NCI-H82 treated with DMSO at 0.1 percent for 48 hours (cell line): ENCODE results near the gene KXD1.
"Not testable (repeated sequence)": the region's sequence is repeated elsewhere in the genome, so short reads cannot be mapped to it uniquely, and the experiment has no call there.

ENCODE experiments used
- DNase-seq: peaks from one replicate; lab custom pipeline; 2025; ENCODE audit not compliant: unreplicated experiment; lab: John Stamatoyannopoulos, UW

Gene KXD1, protein sequence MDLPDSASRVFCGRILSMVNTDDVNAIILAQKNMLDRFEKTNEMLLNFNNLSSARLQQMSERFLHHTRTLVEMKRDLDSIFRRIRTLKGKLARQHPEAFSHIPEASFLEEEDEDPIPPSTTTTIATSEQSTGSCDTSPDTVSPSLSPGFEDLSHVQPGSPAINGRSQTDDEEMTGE

DNA sequence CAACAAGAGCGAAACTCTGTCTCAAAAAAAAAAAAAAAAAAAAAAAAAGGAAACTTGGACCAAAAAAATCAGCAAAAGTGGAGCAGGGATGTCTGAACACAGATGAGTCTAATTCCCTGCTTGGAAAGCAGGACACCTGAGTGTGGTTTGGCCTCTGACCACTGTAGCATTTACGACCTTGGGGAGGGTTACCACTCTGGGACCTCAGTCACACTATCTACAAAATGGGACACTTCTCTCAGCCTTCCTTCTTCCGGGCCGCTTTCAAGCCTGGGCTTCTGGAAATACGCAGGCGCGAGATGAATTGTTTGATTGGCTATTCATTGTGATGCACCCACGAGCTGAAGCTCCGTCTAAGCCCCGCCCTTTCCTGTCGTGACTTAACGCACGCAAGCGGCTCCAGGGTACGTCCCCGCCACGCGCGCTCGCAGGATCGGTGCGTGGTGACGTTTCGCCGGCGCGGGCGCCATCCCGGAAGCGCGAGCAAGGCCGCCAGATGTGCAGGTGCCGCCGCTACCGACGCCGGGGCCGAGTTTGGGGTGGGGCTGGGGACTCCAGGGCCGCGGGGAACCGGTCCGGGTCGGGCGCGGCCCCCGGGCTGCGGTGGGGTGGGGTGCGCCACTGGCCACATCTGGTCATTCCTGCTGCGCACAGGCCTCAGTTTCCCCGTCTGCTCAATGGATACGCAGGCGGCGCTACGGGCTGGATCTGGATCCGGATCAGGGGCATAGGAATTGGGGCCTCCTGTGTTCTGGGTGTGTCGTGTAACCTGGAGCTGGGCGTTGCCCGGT is at the start of gene KXD1:
Gene KXD1 (plus strand): TSS at position 460 of the 791 bp plus-strand sequence. CDS start 4,187 bp downstream, outside the sequence.
- DNase-seq: peak; percentile 99

DNA sequence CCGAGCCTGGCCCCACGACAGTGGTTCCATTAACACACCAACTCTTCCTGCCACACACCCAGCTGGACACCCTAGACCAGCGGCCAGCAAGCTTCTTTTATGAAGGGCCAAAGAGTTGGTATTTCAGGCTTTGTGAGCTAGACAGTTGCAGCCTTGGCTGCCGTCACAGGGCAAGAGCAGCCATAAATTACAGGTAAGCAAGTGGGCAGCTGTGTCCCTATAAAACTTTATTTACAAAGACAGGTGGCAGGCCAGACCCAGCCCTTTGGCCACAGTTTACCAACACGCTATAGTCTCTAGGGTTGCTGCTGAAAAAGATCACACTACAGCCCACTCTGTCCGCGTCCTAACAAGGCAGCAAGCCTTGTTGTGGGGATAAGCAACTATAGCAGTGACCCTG is 49.1 kb upstream of the KXD1 start:
- no peak for DNase-seq

DNA sequence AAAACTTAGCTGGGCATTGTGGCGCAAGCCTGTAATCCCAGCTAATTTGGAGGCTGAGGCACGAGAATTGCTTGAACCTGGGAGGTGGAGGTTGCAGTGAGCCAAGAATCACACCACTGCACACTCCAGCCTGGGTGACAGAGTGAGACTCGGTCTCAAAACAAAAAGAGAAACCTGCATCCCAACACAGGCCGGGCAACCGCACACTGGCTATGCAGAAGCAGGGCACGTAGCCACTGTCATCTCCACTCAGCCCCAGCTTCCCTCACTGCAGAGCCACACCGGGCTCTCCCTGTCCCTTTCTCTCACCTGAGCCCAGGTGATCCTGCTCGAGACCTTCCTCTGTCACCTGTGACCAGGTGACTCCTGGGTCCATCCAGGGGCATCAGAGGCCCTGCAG is 47.5 kb upstream of the KXD1 start:
- no peak for DNase-seq

DNA sequence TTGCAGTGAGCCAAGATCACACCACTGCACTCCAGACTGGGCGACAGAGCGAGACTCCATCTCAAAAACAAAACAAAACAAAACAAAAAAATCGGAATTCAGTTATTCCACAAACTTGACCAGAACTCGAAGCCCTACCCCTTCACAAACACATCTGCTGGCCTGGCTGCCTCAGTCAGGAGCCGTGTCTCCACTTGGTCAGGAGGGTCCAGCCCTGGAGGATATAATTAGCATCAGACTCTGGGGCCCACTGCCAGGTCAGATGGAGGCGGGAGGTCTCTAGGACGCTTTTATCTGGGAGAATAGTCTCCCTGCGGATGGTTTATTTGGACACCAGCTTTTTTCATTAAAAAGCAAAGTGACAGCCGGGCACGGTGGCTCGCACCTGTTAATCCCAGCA is 43.8 kb upstream of the KXD1 start:
- DNase-seq: no peak

DNA sequence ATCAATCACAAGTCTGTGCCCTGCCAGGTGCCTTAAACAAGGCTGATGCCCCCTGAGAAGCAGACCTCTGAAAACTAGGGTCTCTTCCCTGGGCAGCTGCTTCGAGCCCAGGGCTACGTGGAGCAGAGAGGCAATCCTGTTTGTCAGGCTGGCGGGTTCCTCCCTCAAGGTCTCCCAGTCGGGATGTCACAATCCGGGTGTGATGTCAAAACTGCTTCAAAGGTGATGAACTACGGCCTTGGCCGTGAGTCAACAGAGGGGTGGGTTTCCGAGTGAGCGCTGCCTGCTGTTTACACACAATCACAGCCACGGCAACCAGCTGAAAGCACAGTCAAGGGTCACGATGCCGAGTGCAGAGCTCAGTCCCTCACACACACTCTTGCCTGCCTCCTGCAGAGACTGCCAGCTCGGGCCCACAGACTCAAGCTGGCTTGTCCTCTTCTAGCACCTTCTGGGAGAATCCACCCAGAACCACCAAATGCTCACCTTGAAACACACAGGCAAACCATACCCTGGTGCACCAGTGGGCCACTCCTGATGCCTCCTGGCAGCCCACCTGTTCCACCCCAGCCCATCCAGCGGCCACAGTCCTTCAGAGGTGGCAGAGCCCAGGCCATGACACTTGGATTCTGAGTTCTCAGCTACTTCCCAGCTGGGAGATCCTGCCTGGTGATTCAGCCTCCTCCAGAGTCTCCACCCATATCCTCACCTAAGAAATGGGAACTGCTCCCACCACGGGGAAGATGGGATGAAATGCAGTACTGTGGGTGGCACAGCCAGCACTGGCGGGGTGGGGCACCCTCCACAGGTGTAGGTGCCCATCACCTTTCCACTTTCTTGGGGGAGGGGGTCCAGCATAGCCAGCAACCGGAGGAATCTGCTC is 42.6 kb upstream of the KXD1 start:
- DNase-seq: no peak

DNA sequence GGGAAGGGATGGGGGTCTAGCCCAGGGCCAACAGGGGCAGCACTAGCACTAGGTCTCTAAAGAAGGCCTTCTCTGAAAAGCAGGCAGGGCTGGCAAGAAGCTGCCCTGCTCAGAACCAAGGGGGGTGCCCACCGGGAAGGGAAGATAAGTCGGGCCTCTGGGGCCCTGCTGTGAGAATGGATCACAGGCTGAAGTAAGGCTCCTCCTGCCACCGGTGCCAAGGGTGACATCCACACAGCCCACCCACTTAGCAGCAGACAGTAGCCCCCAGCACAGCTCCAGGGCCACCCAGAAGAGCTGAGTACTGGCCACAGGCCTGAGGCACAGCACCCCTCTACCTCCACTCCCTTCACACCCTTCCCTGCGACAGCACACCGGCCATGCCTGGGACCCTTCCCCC is 41.7 kb upstream of the KXD1 start:
- no peak for DNase-seq

DNA sequence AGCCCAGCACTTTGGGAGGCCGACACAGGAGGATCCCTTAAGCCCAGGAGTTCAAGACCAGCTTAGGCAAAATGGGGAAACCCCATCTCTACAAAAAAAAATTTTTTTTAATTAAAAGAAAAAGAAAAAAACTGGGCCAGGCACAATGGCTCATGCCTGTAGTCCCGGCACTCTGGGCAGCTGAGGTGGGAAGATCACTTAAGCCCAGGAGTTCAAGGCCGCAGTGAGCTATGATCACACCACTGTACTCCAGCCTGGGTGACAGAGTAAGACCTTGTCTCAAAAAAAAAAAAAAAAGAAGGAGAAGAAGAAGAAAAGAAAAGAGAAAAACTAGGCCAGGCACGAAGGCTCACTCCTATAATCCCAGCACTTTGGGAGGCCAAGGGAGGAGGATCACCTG is 40.1 kb upstream of the KXD1 start:
- DNase-seq: no peak

DNA sequence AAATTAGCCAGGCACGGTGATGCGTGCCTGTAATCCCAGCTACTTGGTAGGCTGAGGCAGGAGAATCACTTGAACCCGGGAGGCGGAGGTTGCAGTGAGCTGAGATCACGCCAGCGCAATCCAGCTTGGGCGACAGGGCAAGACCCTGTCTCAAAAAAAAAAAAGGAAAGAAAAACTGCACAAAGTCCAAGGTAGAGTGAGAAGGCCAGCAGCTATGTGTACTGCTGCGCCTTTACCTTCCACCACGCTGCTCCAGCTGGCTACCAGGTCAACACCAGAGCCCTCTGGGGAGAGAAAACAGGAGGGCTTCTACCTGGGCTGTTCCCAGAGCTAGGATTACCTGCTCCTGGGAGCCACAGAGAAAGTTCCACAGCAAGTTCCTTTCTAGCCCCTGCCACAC is 39.0 kb upstream of the KXD1 start:
- DNase-seq: no peak

DNA sequence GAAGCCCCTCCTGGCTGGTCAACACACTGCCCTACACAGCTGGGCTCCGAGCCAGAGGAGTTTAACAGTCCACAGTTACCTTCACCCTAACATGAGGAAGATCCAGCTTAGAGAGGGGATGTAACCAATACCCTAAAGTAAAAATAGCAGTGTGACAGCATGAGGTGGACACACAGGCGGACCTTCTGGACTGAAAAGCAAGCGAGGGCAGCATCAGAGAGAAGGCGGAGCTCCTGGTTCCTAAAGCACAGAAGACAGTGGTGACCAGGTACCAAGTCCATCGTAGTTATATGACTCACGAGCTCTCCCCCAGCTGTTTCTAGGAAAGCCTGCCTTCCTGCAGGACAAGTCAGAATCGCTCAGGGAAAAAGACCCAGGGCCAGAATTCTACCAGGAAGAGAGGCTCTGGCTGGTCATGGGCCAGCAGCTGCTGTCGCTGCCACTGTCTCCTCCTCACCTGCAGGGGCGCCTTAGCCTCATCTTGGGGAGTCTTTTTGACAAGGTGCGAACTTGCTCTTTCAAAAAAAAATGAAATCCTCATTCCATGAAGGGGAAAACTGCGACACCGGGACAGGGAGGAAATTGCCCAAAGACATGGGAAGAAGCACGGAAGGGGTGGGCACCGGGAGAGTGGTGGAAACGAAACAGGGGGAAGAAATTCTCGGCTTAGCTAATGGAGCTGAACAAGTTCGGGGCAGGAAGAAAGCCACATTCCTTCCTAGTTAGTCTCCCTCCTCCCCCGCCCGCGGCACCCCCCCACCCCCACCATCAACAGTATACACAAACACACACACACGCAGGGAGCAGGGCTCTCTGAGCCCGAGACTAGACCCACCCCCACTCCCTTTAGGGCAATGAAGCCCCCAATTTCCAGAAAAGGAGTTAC is 37.5 kb upstream of the KXD1 start:
- peak; percentile 25 for DNase-seq

DNA sequence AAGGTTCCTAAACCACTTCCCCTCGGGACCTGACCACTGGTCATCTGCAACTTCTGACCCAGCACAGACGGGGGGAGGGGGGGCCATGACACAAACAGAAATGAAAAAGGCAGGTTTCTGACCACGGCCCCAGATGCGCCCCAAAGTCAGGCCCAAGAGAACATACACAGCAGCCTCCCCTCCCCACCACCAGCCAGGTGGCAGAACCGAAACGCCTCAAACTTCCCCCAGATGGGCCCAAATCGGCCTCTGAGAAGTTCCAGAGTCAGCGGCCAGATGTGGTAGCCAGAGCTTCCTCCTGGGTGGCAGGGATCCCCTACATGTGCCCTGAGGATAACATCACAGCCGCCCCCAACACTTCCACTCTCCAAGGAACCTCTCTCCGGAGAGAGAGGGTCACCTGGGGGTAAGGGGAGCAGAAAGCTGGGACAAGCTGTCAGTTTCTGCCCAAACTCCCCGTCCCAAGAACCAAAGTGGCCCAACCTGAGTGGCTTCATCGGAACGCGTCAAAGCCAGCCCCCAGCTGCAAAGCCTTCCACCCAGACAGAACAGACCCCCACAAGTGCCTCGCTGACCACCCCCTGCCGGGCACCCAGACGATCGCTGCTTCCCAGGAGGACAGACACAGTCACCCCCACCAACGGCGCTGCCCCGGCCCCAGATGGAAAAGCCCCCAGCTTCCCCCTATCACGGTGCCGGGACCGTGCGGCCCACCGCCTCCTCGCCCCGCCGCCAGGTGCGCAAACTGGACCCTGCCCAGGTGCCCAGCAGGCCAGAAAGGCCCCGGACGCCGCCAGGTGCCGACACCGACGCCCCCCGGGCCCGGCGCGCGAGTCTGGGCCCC is 36.6 kb upstream of the KXD1 start:
- no peak for DNase-seq

DNA sequence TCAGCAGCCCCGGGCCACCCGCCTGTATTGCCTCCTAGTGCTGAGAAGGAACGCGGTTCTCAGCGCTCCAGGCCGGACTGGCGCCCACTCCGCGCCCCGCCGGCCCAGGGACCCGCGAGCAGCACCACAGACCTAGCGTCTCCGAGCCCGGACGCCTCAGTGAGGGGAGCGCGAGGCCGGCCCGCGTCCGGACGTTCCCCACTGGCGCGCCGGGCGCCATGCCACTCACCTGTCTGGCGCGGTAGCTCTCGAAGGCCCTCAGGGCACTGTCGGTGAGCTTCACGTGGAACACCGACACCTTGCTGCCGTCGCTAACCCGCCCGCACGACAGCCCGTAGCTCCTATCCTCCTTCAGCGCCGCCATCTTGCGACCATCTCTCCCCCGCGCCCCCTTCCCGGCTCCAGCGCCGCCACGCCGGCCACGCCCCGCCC is 36.0 kb upstream of the KXD1 start, which contains the start of gene ELL:
Gene ELL (minus strand): TSS at position 379 of the 432 bp plus-strand sequence. CDS start 15 bp downstream, at position 364.
- DNase-seq: no peak

DNA sequence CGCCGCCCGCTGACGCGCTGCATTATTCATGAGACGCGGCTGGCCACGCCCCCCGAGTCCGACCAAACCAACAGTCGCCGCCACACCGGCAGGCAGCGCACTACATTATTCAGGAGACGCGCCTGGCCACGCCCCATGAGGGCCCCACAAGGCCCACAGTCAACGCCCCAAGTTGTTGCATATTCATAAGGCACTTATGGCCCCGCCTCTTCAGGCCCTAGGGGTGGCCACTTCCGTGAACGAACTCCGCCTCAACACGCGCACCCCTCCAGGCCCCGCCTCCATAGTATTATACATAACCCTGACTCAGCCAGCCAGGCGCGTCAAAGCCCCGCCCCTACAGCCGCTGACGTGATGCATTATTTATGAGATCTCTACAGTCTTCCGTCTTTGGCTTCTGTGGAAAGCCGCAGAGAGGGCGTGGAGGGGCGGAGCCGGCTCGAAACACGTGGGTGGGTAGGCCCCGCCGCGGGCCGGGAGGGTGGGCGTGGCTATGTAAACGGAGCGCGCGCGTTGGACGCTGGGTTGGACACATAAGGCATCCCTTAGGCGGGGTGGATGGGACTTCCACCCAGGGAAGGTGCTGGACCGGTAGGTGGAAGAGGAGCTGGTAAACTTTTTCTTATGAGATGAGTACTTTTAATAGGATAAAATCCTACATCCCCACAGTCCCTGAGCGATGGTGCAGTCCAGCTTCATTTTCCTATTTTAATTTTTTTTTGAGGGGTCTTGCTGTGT is 35.4 kb upstream of the KXD1 start:
- DNase-seq: peak; percentile 100

DNA sequence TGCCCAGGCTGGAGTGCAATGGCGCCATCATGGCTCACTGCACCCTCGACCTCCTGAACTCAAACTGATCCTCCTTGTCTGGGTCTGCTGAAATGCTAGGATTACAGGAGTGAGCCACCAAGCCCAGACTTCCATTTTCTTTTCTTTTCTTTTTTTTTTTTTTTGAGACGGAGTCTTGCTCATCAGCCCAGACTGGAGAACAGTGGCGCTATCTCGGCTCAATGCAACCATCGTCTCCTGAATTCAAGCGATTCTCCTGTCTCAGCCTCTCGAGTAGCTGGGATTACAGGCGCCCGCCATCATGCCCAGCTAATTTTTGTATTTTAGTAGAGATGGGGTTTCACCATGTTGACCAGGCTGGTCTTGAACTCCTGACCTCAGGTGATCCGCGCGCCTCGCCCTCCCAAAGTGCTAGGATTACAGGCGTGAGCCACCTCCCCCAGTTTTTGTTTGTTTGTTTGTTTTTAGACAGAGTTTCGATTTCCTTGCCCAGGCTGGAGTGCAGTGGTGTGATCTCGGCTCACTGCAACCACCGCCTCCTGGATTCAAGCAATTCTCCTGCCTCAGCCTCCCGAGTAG is 34.7 kb upstream of the KXD1 start:
- DNase-seq: not testable (repeated sequence)

DNA sequence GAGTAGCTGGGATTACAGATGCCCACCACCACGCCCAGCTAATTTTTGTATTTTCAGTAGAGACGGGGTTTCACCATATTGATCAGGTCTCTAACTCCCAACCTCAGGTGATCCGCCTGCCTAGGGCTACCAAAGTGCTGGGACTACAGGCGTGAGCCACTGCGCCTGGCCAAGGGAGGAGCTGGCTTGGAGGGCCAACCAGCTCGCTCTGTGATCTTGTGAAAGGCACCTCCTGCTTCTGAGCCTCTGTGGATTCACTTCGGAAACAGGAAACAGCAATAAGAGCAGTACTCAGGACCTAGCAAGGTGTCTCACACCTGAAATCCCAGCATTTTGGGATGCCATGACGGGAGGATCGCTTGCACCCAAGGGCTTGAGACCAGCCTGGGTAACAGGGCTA is 33.8 kb upstream of the KXD1 start:
- no peak for DNase-seq

DNA sequence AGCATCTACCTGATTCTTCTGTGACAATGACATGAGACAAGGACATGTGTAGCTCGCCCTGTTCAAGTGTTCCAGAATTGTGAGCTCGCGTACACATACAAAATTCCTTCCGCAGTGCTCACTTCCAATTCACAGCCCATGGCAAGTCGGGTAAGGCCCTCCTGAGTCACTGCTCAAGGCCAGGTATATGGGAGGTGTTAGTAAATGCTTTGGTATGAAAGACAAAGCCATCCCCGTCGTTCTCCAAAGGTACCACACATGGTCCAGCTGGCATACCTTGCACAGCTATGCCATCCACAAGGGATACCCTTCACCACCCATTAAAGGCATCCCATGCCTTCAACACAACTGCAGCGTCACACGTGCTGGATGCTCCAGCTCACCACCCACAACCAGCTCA is 31.4 kb upstream of the KXD1 start:
- DNase-seq: no peak

DNA sequence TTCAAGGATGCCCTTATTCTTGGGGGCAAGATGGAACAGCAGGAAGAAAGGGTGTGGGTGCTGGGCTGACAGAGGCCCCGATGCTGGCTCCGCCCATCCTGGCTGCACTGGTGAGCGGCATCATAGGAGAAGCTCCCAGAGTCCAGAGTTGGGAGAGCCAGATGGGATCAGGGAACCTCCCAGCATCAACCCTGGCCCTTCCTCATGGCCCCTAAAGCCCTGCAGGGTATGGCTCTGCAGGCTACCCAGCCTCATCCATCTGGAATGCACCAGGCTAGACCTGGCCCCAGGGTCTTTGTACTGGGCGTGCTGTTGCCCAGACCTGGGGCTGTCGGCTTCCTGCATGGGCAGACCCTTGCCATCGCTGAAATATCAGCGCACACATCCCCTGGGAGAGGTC is 27.9 kb upstream of the KXD1 start:
- DNase-seq: no peak

DNA sequence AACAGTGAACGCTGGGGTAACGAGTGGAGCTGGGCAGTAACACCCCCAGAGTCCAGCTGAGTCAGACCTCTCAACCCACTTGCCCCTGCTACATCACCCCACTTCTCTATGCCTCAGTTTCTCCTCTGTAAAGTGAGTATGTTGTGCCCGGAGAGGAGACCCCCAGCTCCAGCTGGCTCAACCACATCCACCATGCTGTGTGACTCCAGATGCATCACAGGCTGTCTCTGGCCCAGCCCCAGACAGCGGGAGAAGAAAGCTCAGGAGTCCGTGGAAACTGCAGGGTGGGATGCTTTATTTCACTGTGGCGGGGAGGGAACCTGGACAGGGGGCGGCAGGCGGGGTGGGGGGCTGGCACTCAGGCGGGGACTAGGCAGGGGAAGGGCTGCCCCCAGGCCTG is 26.2 kb upstream of the KXD1 start:
- no peak for DNase-seq

DNA sequence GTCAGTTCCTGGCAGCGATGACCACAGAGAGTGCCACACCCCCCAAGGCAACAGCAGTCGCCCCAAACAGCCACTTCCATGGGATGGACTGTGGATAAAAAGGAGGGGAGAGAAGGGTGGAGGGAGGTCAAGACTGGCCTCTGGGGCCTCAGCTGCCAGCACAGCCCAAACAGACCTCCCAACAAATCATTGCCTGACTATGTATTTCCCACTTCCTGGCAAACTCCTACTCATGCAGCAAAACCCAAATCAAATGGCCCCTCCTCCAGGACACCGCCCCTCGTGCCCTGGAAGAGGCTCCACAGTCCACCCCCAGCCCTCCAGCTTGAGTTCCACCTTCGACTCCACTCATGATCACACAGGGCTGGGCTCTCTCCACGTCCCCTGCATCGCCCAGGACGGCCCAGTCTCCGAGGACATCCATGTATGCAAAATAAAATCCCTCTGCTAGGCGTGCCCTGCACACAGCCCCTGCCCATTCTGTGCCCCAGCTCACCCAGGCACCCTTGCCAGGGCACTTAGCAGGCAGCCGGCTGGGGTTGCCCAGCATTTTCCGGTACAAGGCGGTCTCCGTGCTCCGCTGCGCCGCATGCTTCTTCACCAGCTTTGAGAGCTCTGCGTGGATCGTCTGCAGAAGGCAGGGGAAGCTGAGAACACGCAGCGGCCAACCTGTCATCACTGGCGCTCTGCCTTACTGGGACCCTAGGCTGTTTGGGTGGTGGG is 25.3 kb upstream of the KXD1 start:
- DNase-seq: no peak
